WTC11 (cell line): ENCODE results near the gene TRRAP. TPM values are rescaled to one million over a fixed set of nuclear protein-coding genes. Genes with fewer than 3 reads are reported as not detected.

Source experiments
- ATAC-seq: fragments of 200-7000 bp; cut with Tn5 transposase; 2 replicates; pipeline ENCODE4 v1.10.0; 2021; ENCODE audit warnings: mild to moderate bottlenecking, moderate library complexity
- CTCF ChIA-PET: fragments of 300-600 bp; sonication (Branson Sonifier 250); formaldehyde crosslinking; loops from one replicate; lab custom pipeline; 2021; ENCODE audit warnings: antibody characterized with exemption; lab: Charles Lee
- POLR2A ChIA-PET: fragments of 350-600 bp; sonication (Branson Sonifier 250); formaldehyde crosslinking; loops from one replicate; lab custom pipeline; 2021; ENCODE audit warnings: antibody characterized with exemption; lab: Charles Lee
- DNase-seq: peaks from one replicate; pipeline ENCODE4 v3.0.0; 2021; ENCODE audit warnings: low spot score
- H3K27ac Mint-ChIP-seq: 2 replicates; pipeline ENCODE4 v1.8.0; 2021; ENCODE audit warnings: mixed read lengths
- H3K27me3 Mint-ChIP-seq: 2 replicates; pipeline ENCODE4 v1.8.0; 2021; ENCODE audit warnings: low read depth, mild to moderate bottlenecking, moderate library complexity, mixed read lengths
- H3K36me3 Mint-ChIP-seq: 2 replicates; pipeline ENCODE4 v1.8.0; 2021; ENCODE audit warnings: mixed read lengths
- H3K4me1 Mint-ChIP-seq: 2 replicates; pipeline ENCODE4 v1.8.0; 2022; ENCODE audit warnings: mixed read lengths
- H3K4me3 Mint-ChIP-seq: 2 replicates; pipeline ENCODE4 v1.8.0; 2021; ENCODE audit warnings: mild to moderate bottlenecking, moderate library complexity, mixed read lengths
- H3K9me3 Mint-ChIP-seq: 2 replicates; pipeline ENCODE4 v1.8.0; 2021; ENCODE audit warnings: mixed read lengths
- ARID4B ChIP-seq: sonication (generic); formaldehyde crosslinking; IDR thresholded peaks from 2 replicates; pipeline ENCODE4 v1.8.0; 2023; ENCODE audit warnings: missing genetic modification reagents, mild to moderate bottlenecking, borderline replicate concordance
- CBFB ChIP-seq: sonication (generic); formaldehyde crosslinking; IDR thresholded peaks from 2 replicates; pipeline ENCODE4 v1.8.1; 2022; ENCODE audit warnings: mild to moderate bottlenecking, low read depth, missing genetic modification reagents
- ELF4 ChIP-seq: sonication (generic); formaldehyde crosslinking; IDR thresholded peaks from 2 replicates; pipeline ENCODE4 v1.8.1; 2022; ENCODE audit warnings: low read depth, mild to moderate bottlenecking, moderate library complexity, missing genetic modification reagents
- EMX1 ChIP-seq: fragments of 250-450 bp; sonication (Bioruptor Pico); IDR thresholded peaks from 2 replicates; pipeline ENCODE4 v1.8.0; 2021; ENCODE audit warnings: mild to moderate bottlenecking
- ETV6 ChIP-seq: sonication (generic); formaldehyde crosslinking; IDR thresholded peaks from 2 replicates; pipeline ENCODE4 v1.8.1; 2022; ENCODE audit warnings: mild to moderate bottlenecking, missing genetic modification reagents
- FOXJ3 ChIP-seq: sonication (generic); formaldehyde crosslinking; IDR thresholded peaks from 2 replicates; pipeline ENCODE4 v1.9.0; 2021; ENCODE audit warnings: missing genetic modification reagents, mild to moderate bottlenecking, borderline replicate concordance
- GABPB1 ChIP-seq: sonication (generic); formaldehyde crosslinking; IDR thresholded peaks from 2 replicates; pipeline ENCODE4 v1.8.1; 2023; ENCODE audit warnings: mild to moderate bottlenecking, missing genetic modification reagents
- GRHL2 ChIP-seq: fragments of 250-450 bp; sonication (Bioruptor Pico); IDR thresholded peaks from 2 replicates; pipeline ENCODE4 v1.8.0; 2022; ENCODE audit warnings: mild to moderate bottlenecking, moderate library complexity; ENCODE audit not compliant: insufficient replicate concordance, severe bottlenecking
- GTF2I ChIP-seq: fragments of 250-450 bp; sonication (Bioruptor Pico); conservative IDR thresholded peaks from 2 replicates; pipeline ENCODE4 v1.4.0; 2021; ENCODE audit warnings: mild to moderate bottlenecking
- KAT7 ChIP-seq: sonication (generic); formaldehyde crosslinking; IDR thresholded peaks from 2 replicates; pipeline ENCODE4 v1.8.1; 2023; ENCODE audit warnings: missing genetic modification reagents, mild to moderate bottlenecking, borderline replicate concordance
- MAX ChIP-seq: sonication (generic); formaldehyde crosslinking; IDR thresholded peaks from 2 replicates; pipeline ENCODE4 v1.8.0; 2022; ENCODE audit warnings: mild to moderate bottlenecking, missing genetic modification reagents
- PRDM15 ChIP-seq: sonication (generic); formaldehyde crosslinking; IDR thresholded peaks from 2 replicates; pipeline ENCODE4 v1.8.0; 2022; ENCODE audit warnings: missing genetic modification reagents
- SOX15 ChIP-seq: fragments of 250-450 bp; sonication (Bioruptor Pico); IDR thresholded peaks from 2 replicates; pipeline ENCODE4 v1.9.0; 2021; ENCODE audit warnings: mild to moderate bottlenecking
- TCF7 ChIP-seq: sonication (generic); formaldehyde crosslinking; IDR thresholded peaks from 2 replicates; pipeline ENCODE4 v1.8.0; 2022; ENCODE audit warnings: mild to moderate bottlenecking, low read depth, missing genetic modification reagents, moderate library complexity
- ZNF232 ChIP-seq: sonication (generic); formaldehyde crosslinking; IDR thresholded peaks from 2 replicates; pipeline ENCODE4 v1.8.0; 2022; ENCODE audit warnings: mild to moderate bottlenecking, missing genetic modification reagents
- ZNF281 ChIP-seq: sonication (generic); formaldehyde crosslinking; IDR thresholded peaks from 2 replicates; pipeline ENCODE4 v1.8.0; 2023; ENCODE audit warnings: mild to moderate bottlenecking, missing genetic modification reagents
- ZNF423 ChIP-seq: fragments of 250-450 bp; sonication (Bioruptor Pico); IDR thresholded peaks from 2 replicates; pipeline ENCODE4 v2.1.2; 2022; ENCODE audit warnings: mild to moderate bottlenecking, moderate library complexity
- ZNF425 ChIP-seq: fragments of 250-450 bp; sonication (Bioruptor Pico); conservative IDR thresholded peaks from 2 replicates; pipeline ENCODE4 v1.9.0; 2021; ENCODE audit warnings: mild to moderate bottlenecking
- total RNA-seq: library from RNA; stranded (reverse); gene quantifications from 3 replicates; pipeline ENCODE4 v1.2.3, GENCODE V29; 2021

TRRAP gene
- total RNA-seq, 1 experiment from 2014 or later, result 46.5 TPM

GRCh38 chr7:98957766-98958165 is 79.4 kb downstream of the TRRAP start (continued):
- no peak for TF ChIP-seq ARID4B (CRISPR knock-in tag)
- TF ChIP-seq PRDM15, result no peak
- TF ChIP-seq GRHL2 (CRISPR knock-in tag), result no peak
- TF ChIP-seq ZNF281 (CRISPR knock-in tag), result no peak
- TF ChIP-seq MAX, result no peak
- no peak for TF ChIP-seq ZNF232
- TF ChIP-seq ELF4 (CRISPR knock-in tag), result no peak
- no peak for TF ChIP-seq GABPB1 (CRISPR knock-in tag)
- TF ChIP-seq KAT7, result no peak

GRCh38 chr7:98958968-98959367 is 80.6 kb downstream of the TRRAP start:
- H3K4me3 Mint-ChIP-seq, result no peak overlapping the region
- ChIA-PET CTCF (no interaction called here), POLR2A (interaction anchor here (0.5 kb wide), 1 partner anchor 626 kb away, joined by 3 read pairs; no protein-coding TSS in a partner anchor)
- ATAC-seq (no peak), DNase-seq (no peak)
- H3K36me3 Mint-ChIP-seq, result peaks cover 84% of the 10 kb centered on the region
- no peak overlapping the region for H3K27ac Mint-ChIP-seq
- H3K4me1 Mint-ChIP-seq, result no peaks in the 10 kb centered on the region
- H3K9me3 Mint-ChIP-seq, result no peaks in the 10 kb centered on the region
- H3K27me3 Mint-ChIP-seq, result no peaks in the 10 kb centered on the region
- no peak for TF ChIP-seq GTF2I
- TF ChIP-seq TCF7 (CRISPR knock-in tag), result no peak
- TF ChIP-seq ZNF423, result no peak
- TF ChIP-seq ETV6 (CRISPR knock-in tag), result no peak
- no peak for TF ChIP-seq ZNF425 (CRISPR knock-in tag)
- no peak for TF ChIP-seq FOXJ3 (CRISPR knock-in tag)
- TF ChIP-seq CBFB, result no peak
- TF ChIP-seq EMX1 (CRISPR knock-in tag), result no peak
- no peak for TF ChIP-seq SOX15 (CRISPR knock-in tag)
- TF ChIP-seq ZNF232, result no peak
- TF ChIP-seq PRDM15, result no peak
- TF ChIP-seq GABPB1 (CRISPR knock-in tag), result no peak
